ENCODE data around the gene CEBPA.

DNA sequence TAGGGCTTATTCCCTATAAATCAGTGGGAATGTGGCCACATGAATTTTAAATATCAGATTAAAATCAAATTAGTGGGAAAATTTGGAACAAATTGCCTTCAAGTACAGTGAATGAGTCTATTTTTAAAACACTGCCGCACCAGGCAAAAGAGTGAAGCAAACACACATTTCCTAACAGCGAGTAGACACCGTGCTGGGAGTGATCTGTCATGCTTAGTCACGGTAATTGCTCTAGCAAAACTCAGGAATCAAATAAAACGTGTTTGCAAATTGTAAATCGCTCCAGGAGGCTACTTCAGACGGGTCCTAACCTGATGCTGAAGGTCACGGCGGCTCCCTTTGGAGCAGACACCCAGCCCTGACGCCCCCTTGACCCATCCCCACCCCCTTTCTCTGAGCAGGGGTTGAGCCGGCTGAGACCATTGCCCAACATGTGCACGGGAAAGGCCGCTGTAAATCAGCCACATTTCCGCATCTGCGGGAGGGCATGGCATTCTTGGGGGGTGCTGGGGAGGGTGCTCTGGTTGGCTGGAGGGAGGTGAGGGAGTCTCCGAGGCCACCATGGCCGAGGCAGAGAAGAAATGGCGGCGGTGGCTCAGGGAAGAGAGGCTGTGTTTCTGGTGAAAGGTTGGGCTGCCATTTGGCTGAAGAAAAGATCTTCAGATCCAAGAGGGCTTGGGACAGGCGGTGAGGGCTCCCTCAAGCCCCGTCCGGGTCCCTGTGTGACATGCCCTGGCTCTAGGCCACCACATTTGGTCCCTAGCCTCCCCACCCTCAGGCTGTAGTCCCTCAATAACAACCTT lies 8.9 kb downstream of the CEBPA start:
- TF ChIP-seq, protein P1, sequence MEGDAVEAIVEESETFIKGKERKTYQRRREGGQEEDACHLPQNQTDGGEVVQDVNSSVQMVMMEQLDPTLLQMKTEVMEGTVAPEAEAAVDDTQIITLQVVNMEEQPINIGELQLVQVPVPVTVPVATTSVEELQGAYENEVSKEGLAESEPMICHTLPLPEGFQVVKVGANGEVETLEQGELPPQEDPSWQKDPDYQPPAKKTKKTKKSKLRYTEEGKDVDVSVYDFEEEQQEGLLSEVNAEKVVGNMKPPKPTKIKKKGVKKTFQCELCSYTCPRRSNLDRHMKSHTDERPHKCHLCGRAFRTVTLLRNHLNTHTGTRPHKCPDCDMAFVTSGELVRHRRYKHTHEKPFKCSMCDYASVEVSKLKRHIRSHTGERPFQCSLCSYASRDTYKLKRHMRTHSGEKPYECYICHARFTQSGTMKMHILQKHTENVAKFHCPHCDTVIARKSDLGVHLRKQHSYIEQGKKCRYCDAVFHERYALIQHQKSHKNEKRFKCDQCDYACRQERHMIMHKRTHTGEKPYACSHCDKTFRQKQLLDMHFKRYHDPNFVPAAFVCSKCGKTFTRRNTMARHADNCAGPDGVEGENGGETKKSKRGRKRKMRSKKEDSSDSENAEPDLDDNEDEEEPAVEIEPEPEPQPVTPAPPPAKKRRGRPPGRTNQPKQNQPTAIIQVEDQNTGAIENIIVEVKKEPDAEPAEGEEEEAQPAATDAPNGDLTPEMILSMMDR (IDR thresholded peaks at IDR 0.05; ENCODE audit: low read depth, low read length, missing input control): no peak
- TF ChIP-seq EGR1 (IDR thresholded peaks at IDR 0.05; ENCODE audit: low read depth in 2 of 2): peak in 1 of 2 donors; percentile 9
- peak; percentile 69 for TF ChIP-seq SP1 (IDR thresholded peaks at IDR 0.05)
- TF ChIP-seq GABPA (IDR thresholded peaks at IDR 0.05 in 1 of 2, conservative IDR thresholded peaks at IDR 0.05 in 1 of 2): no peak
- TF ChIP-seq, protein P2, sequence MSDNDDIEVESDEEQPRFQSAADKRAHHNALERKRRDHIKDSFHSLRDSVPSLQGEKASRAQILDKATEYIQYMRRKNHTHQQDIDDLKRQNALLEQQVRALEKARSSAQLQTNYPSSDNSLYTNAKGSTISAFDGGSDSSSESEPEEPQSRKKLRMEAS (IDR thresholded peaks at IDR 0.05): no peak
- TF ChIP-seq YY1 (IDR thresholded peaks at IDR 0.05): peak; percentile 61
- peak; percentile 71 for TF ChIP-seq NR2F2 (IDR thresholded peaks at IDR 0.05)
- TF ChIP-seq, protein P3, sequence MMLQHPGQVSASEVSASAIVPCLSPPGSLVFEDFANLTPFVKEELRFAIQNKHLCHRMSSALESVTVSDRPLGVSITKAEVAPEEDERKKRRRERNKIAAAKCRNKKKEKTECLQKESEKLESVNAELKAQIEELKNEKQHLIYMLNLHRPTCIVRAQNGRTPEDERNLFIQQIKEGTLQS (IDR thresholded peaks at IDR 0.05): peak; percentile 26
- TF ChIP-seq TAF1 (conservative IDR thresholded peaks at IDR 0.05): no peak
- TF ChIP-seq, protein P4, sequence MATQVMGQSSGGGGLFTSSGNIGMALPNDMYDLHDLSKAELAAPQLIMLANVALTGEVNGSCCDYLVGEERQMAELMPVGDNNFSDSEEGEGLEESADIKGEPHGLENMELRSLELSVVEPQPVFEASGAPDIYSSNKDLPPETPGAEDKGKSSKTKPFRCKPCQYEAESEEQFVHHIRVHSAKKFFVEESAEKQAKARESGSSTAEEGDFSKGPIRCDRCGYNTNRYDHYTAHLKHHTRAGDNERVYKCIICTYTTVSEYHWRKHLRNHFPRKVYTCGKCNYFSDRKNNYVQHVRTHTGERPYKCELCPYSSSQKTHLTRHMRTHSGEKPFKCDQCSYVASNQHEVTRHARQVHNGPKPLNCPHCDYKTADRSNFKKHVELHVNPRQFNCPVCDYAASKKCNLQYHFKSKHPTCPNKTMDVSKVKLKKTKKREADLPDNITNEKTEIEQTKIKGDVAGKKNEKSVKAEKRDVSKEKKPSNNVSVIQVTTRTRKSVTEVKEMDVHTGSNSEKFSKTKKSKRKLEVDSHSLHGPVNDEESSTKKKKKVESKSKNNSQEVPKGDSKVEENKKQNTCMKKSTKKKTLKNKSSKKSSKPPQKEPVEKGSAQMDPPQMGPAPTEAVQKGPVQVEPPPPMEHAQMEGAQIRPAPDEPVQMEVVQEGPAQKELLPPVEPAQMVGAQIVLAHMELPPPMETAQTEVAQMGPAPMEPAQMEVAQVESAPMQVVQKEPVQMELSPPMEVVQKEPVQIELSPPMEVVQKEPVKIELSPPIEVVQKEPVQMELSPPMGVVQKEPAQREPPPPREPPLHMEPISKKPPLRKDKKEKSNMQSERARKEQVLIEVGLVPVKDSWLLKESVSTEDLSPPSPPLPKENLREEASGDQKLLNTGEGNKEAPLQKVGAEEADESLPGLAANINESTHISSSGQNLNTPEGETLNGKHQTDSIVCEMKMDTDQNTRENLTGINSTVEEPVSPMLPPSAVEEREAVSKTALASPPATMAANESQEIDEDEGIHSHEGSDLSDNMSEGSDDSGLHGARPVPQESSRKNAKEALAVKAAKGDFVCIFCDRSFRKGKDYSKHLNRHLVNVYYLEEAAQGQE (IDR thresholded peaks at IDR 0.05): no peak
- TF ChIP-seq RAD21 (IDR thresholded peaks at IDR 0.05): peak in 1 of 2 donors; percentile 62
- TF ChIP-seq RXRA (IDR thresholded peaks at IDR 0.05): peak; percentile 80 to 84

Measured in liver (tissue), 3 donors.